Karpas-422 (cell line): Measurements from ENCODE around the gene CAB39. TPM values are rescaled to one million over a fixed set of nuclear protein-coding genes. Genes with fewer than 3 reads are reported as not detected.

Experiments used
- DNase-seq: peaks from one replicate; pipeline ENCODE4 v3.0.0-alpha.2; 2015
- H2AFZ ChIP-seq: fragments of 200-600 bp; sonication (generic); 2 replicates; pipeline ENCODE4 v1.6.1; 2014; ENCODE audit warnings: antibody characterized with exemption, low read length, mixed read lengths
- H3K27ac ChIP-seq: fragments of 200-600 bp; sonication (generic); 2 replicates; pipeline ENCODE4 v1.5.1; 2014; ENCODE audit warnings: mild to moderate bottlenecking, low read length, moderate library complexity
- H3K27me3 ChIP-seq: fragments of 200-600 bp; sonication (generic); 2 replicates; pipeline ENCODE4 v1.6.1; 2014; ENCODE audit warnings: low read length, mixed read lengths
- H3K36me3 ChIP-seq: fragments of 200-600 bp; sonication (generic); 2 replicates; pipeline ENCODE4 v1.6.1; 2014; ENCODE audit warnings: low read length, mixed read lengths; ENCODE audit not compliant: insufficient read depth
- H3K4me1 ChIP-seq: fragments of 200-600 bp; sonication (generic); 2 replicates; pipeline ENCODE4 v1.6.1; 2014; ENCODE audit warnings: mild to moderate bottlenecking, low read length, mixed read lengths
- H3K4me2 ChIP-seq: fragments of 200-600 bp; sonication (generic); 2 replicates; pipeline ENCODE4 v1.6.1; 2014; ENCODE audit warnings: low read length, low read depth, mild to moderate bottlenecking; ENCODE audit not compliant: poor library complexity, severe bottlenecking
- H3K4me3 ChIP-seq: fragments of 200-600 bp; sonication (generic); 2 replicates; pipeline ENCODE4 v1.5.1; 2014; ENCODE audit warnings: mild to moderate bottlenecking, antibody characterized with exemption, low read length, mixed read lengths
- H3K79me2 ChIP-seq: fragments of 200-600 bp; sonication (generic); 2 replicates; pipeline ENCODE4 v1.6.1; 2014; ENCODE audit warnings: mild to moderate bottlenecking, low read length, mixed read lengths
- H3K9ac ChIP-seq: fragments of 200-600 bp; sonication (generic); 2 replicates; pipeline ENCODE4 v1.6.0; 2014; ENCODE audit warnings: low read length
- H3K9me2 ChIP-seq: fragments of 200-600 bp; sonication (generic), shearing (Covaris generic); replicated peaks from 2 replicates; pipeline ENCODE4 v1.6.0; 2014; ENCODE audit warnings: mild to moderate bottlenecking, low read length, moderate library complexity; ENCODE audit not compliant: insufficient read depth
- H3K9me3 ChIP-seq: fragments of 300-700, 200-600 bp; sonication (generic); 2 replicates; pipeline ENCODE4 v1.6.1; 2014; ENCODE audit warnings: low read length, mixed read lengths
- H4K20me1 ChIP-seq: fragments of 200-600 bp; sonication (generic); 2 replicates; pipeline ENCODE4 v1.6.1; 2014; ENCODE audit warnings: mild to moderate bottlenecking, antibody characterized with exemption, low read length, low read depth; ENCODE audit not compliant: insufficient read depth
- total RNA-seq: library from RNA; depleted of rRNA; stranded (reverse); fragments of >200 nt; shearing (Covaris generic); gene quantifications from 2 replicates; pipeline ENCODE4 v1.2.3, GENCODE V29; 2014; ENCODE audit warnings: low replicate concordance

CAB39 gene
- total RNA-seq, 1 experiment from 2014 or later: 89.3 TPM

DNA sequence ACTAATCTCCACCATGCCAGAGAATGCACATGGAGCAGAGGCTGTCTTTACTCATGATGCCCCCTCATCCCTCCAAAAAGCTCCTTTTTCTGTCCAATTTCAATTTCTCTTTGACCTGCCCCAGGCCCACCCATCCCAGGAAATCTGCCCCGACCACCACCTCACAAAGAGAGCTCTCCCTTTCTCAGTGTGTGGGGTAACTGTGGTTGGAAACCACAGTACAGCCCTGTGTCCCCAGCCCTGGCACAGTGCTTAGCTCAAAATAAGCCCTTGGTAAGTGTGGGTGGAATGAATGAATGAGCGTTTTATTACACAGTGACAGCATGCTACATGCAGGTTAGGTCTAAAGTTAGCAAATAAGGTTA lies 43.7 kb upstream of the CAB39 start:
- no peaks in the 10 kb centered on the region for H3K9me2 ChIP-seq
- H3K4me3 ChIP-seq: no peak overlapping the region
- H3K4me1 ChIP-seq: peaks cover 27% of the 10 kb centered on the region
- H4K20me1 ChIP-seq: no peaks in the 10 kb centered on the region
- H3K9me3 ChIP-seq: no peaks in the 10 kb centered on the region
- H3K9ac ChIP-seq: peak overlapping the region; percentile 40
- H2AFZ ChIP-seq: peak overlapping the region; percentile 35
- H3K4me2 ChIP-seq: peak overlapping the region; percentile 29
- no peaks in the 10 kb centered on the region for H3K27me3 ChIP-seq
- no peaks in the 10 kb centered on the region for H3K79me2 ChIP-seq
- DNase-seq: no peak
- no peak overlapping the region for H3K27ac ChIP-seq
- no peaks in the 10 kb centered on the region for H3K36me3 ChIP-seq

DNA sequence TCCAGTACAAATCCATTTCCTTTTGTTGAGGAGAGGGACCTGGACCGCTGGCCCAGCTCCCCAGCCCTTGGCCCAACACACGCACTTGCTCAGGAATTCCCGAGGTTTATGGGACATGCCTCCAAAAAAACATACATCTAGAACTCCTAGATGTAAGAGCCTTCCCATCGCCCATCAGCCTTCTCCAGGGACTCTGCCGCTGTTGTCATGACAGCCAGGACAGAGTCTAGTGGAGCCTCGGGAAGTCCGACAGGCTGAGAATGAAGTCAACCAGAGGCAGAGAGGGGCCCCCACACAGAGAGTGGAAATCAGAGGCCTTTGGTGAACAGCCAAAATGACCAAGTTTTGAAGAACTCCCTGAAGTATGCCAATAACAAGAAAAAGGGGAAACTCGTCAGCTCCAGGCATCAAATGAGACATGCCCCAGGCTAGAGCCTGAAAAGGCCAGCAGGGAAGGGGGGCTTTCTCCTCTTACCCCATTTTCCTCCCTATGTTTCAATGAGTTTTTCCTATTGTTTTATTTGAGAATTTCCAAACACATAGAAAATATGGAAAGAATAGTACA lies 43.2 kb upstream of the CAB39 start:
- no peaks in the 10 kb centered on the region for H3K9me3 ChIP-seq
- H3K79me2 ChIP-seq: no peaks in the 10 kb centered on the region
- peaks cover 27% of the 10 kb centered on the region for H3K4me1 ChIP-seq
- no peak for DNase-seq
- H3K27ac ChIP-seq: no peak overlapping the region
- no peak overlapping the region for H3K4me3 ChIP-seq
- no peak overlapping the region for H3K4me2 ChIP-seq
- H3K9me2 ChIP-seq: no peaks in the 10 kb centered on the region
- no peak overlapping the region for H3K9ac ChIP-seq
- no peaks in the 10 kb centered on the region for H3K27me3 ChIP-seq
- no peak overlapping the region for H2AFZ ChIP-seq
- H4K20me1 ChIP-seq: no peaks in the 10 kb centered on the region
- no peaks in the 10 kb centered on the region for H3K36me3 ChIP-seq

DNA sequence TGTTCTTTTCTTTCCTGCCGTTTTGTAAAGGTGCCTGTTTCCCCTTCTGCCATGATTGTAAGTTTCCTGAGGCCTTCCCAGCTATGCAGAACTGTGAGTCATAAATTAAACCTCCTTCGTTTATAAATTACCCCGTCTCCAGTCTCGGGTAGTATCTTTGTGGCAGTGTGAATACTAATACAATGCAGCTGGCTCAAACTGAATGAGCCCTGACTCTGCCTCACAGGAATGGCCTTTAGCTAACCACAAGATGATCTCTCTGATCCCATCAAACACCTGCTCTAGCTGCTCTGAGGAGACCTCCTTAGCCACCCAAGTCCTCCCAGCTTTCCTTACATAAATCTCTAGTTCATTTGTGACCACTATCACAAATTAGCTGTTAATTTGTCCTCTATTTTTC lies 41.5 kb upstream of the CAB39 start:
- Histone ChIP-seq H3K4me2 (no peak overlapping the region), H3K9ac (no peak overlapping the region), H3K9me2 (no peaks in the 10 kb centered on the region), H4K20me1 (no peaks in the 10 kb centered on the region), H3K36me3 (no peaks in the 10 kb centered on the region), H3K4me3 (no peak overlapping the region), H3K27me3 (no peaks in the 10 kb centered on the region), H3K79me2 (no peaks in the 10 kb centered on the region), H3K4me1 (peaks cover 27% of the 10 kb centered on the region), H3K27ac (no peak overlapping the region), H2AFZ (no peak overlapping the region), H3K9me3 (no peaks in the 10 kb centered on the region)
- DNase-seq: no peak

DNA sequence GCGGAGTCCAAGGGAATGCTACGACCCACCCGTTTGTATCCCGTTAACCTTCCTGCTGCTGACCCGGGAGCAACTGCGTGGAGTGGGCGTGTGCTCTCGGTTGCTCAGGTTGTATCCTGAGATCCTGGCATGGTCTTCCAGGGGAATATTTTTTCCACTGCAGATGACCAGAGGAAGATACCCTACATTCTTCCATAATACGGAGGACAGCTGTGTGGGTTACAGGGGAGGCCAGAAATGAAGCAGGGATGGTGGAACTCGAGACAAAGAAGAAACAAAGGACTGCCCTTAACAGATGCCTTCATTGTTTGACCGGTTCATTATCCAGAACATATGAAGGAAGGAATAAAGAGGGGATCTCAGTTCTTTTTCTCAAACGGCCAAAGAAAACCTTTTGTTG lies 39.8 kb upstream of the CAB39 start:
- no peak overlapping the region for H3K27ac ChIP-seq
- no peaks in the 10 kb centered on the region for H3K79me2 ChIP-seq
- H2AFZ ChIP-seq: no peak overlapping the region
- H3K9me3 ChIP-seq: no peaks in the 10 kb centered on the region
- H3K27me3 ChIP-seq: no peaks in the 10 kb centered on the region
- H3K9me2 ChIP-seq: no peaks in the 10 kb centered on the region
- DNase-seq: no peak
- H4K20me1 ChIP-seq: no peaks in the 10 kb centered on the region
- H3K36me3 ChIP-seq: no peaks in the 10 kb centered on the region
- no peak overlapping the region for H3K4me2 ChIP-seq
- no peak overlapping the region for H3K4me3 ChIP-seq
- peaks cover 17% of the 10 kb centered on the region for H3K4me1 ChIP-seq
- no peak overlapping the region for H3K9ac ChIP-seq

DNA sequence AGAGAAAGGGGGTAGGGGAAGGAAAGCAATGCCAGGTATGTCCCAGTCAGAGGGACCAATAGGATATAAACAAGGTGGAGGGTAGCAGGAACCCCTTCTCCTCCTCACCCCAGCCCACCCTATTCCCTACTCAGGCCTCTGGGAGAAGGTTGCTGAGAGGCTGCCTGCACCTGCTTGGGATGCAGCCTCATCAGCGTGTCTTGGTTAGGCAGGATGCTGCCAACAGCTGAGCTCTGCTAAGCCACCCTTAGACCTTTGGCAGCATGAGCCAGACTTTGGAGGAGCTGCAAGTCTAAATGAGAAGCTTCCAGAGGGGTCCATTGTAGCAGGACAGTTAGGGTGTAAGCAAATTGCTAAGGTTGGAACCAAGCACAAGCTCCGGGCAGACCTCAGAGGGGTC lies 38.2 kb upstream of the CAB39 start:
- Histone ChIP-seq H2AFZ (no peak overlapping the region), H3K27me3 (no peaks in the 10 kb centered on the region), H3K4me3 (no peak overlapping the region), H3K9me3 (no peaks in the 10 kb centered on the region), H3K4me2 (no peak overlapping the region), H3K27ac (no peak overlapping the region), H3K9me2 (no peaks in the 10 kb centered on the region), H3K36me3 (no peaks in the 10 kb centered on the region), H3K4me1 (peaks cover 1% of the 10 kb centered on the region), H3K9ac (no peak overlapping the region), H4K20me1 (no peaks in the 10 kb centered on the region), H3K79me2 (no peaks in the 10 kb centered on the region)
- DNase-seq: no peak

DNA sequence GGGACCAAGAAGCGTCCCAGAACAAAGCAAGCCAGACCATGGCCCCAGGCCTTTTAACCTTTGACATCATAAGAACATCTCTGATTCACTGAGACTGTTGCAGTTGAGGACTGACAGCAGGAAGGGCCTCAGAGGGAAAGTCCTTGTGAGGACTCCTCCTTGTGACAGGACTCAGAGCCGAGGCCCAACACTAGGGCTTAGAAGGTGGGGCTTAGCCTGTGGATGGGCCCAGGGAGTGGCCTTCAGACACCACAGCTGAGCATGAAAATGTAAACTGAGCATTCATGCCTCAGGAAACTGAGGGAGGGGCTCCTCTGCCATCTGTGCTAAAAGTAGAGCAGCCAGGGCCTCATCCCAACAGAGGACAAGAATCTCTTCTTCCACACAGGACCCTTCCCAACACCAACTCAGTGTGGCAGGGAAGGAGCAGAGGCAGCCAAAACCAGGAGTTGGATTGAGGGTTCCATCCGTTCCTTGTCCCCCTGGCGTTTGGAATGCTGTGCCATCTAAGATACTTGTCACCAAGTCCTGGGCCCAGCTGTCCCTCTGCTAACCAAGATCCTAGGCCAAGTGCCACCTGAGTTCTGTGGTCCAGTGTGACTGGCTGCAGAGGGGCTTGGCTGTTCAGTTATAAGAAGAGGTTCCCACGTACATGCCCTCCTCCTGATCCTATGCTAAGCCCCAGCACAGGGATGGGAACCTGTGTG lies 37.5 kb upstream of the CAB39 start:
- H3K27me3 ChIP-seq: no peaks in the 10 kb centered on the region
- no peak overlapping the region for H3K4me2 ChIP-seq
- H3K27ac ChIP-seq: no peak overlapping the region
- H3K4me1 ChIP-seq: no peaks in the 10 kb centered on the region
- DNase-seq: no peak
- no peaks in the 10 kb centered on the region for H3K9me3 ChIP-seq
- no peaks in the 10 kb centered on the region for H3K9me2 ChIP-seq
- no peak overlapping the region for H3K4me3 ChIP-seq
- H3K36me3 ChIP-seq: no peaks in the 10 kb centered on the region
- H4K20me1 ChIP-seq: no peaks in the 10 kb centered on the region
- H3K79me2 ChIP-seq: no peaks in the 10 kb centered on the region
- no peak overlapping the region for H3K9ac ChIP-seq
- no peak overlapping the region for H2AFZ ChIP-seq

DNA sequence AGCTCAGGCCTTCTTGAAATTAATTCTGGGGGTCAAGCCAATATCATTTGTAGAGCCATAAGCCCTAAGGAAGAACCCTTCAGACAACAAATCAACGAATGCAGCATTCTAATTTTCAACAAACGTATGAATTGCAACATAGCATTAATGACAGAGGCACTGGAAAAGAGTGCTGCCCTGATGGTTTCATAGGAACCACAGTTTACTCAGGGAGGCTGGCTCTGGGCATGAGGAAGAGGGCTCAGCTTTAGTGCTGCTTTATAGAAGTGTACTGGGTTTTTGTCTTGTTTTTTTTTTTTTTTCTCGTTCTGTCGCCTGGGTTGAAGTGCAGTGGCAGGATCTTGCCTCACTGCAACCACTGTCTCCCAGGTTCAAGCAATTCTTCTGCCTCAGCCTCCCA lies 36.1 kb upstream of the CAB39 start:
- no peak for DNase-seq
- Histone ChIP-seq H3K27me3 (no peaks in the 10 kb centered on the region), H3K36me3 (no peaks in the 10 kb centered on the region), H3K9ac (no peak overlapping the region), H3K4me3 (no peak overlapping the region), H3K9me3 (no peaks in the 10 kb centered on the region), H3K4me2 (no peak overlapping the region), H3K27ac (no peak overlapping the region), H3K4me1 (no peaks in the 10 kb centered on the region), H3K79me2 (no peaks in the 10 kb centered on the region), H4K20me1 (no peaks in the 10 kb centered on the region), H2AFZ (no peak overlapping the region), H3K9me2 (no peaks in the 10 kb centered on the region)

DNA sequence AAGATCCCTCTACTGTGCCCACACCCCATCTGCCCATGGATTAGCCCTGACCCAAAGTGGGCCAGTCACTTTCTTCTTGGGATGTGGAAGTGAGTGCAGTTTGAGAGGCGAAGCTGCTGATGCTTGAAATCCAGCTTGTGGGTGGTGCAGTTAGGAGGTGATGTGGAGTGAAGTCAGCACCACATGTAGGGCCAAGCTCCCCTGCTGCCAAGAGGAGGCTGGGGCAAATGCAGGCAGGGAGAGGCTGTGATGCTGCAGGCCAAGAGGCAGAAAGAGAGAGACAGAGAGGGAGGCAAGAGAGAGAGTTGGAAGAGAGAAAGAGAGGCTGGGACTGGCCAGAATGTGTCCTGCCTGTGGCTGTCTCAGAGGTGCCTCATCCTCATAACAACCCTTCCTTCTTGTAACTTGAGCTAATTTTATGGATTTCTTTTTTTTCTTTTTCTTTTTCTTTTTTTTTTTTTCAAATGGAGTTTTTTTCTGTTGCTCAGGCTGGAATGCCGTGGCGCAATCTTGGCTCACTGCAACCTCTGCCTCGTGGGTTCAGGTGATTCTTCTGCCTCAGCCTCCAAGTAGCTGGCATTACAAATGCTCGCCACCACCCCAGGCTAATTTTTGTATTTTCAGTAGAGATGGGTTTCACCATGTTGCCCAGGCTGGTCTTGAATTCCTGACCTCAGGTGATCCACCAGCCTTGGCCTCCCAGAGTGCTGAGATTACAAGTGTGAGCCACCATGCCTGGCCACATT lies 35.3 kb upstream of the CAB39 start:
- H3K36me3 ChIP-seq: no peaks in the 10 kb centered on the region
- H3K4me3 ChIP-seq: no peak overlapping the region
- H3K79me2 ChIP-seq: no peaks in the 10 kb centered on the region
- no peaks in the 10 kb centered on the region for H3K4me1 ChIP-seq
- no peaks in the 10 kb centered on the region for H3K27me3 ChIP-seq
- H2AFZ ChIP-seq: no peak overlapping the region
- H3K9me3 ChIP-seq: no peaks in the 10 kb centered on the region
- no peaks in the 10 kb centered on the region for H4K20me1 ChIP-seq
- H3K27ac ChIP-seq: no peak overlapping the region
- H3K4me2 ChIP-seq: no peak overlapping the region
- H3K9ac ChIP-seq: no peak overlapping the region
- no peaks in the 10 kb centered on the region for H3K9me2 ChIP-seq
- no peak for DNase-seq
